ENCODE measurements around the gene TMEM158. TPM values are rescaled to one million over a fixed set of nuclear protein-coding genes. Genes with fewer than 3 reads are reported as not detected.

The TMEM158 gene
- total RNA-seq: 5.3 and 8.8 TPM in 2 replicates

DNA sequence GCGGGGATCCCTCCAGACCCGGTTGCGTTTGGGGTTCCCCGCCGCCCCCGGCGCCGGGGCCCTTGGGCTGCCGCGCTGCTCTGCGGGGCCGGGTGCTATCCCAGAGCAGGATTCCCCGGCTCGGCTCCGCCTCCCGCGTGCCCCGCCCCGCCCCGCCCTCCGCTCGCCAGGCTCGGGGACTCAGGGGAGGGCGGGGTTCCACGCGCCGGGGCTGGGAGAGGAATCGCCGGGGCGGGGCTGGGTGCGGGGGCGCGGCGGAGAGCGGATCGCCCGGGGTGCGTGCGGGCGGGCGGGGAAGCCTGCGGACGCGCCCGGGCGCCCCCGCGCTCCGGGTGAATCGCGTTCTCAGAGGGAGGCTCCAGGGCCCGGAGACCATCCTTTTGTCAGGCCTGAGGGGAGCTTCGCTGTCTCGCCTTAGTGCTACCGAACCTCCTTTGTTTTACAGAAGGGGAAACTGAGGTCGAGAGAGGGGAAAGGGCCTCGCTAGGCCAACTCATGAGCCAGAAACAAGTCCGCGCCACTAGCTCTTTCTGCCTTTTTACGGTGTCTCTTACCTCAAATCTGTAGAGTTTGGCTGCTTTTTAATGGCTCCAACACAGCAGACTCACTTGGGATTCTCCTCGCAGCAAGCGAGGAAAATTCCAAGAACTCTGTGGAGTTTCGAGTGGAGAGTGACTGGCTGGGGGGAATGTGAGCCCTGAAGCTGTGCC, at the start of gene TMEM158:
TMEM158 (minus strand) TSS at position 82 of the 710 bp plus-strand sequence. CDS start 260 bp downstream, outside the sequence.

Small RNA genes within 50 kb of the gene (small RNA-seq; reads per million reads assigned to genes)
- gene RF00012: not detected

Other genes with a start within 250 kb of the TMEM158 start
- gene CLEC3B, start 200.0 kb downstream of the TMEM158 start, total RNA-seq: not detected in 2 replicates
- 14.1 and 19.2 TPM in 2 replicates for gene CDCP1, start 79.9 kb downstream of the TMEM158 start, total RNA-seq
- 22.1 and 26.3 TPM in 2 replicates for gene LARS2, start 162.3 kb upstream of the TMEM158 start, total RNA-seq

All from thoracic aorta endothelial cell (primary cell).